Measurements from ENCODE around the gene TMTC2.

Gene TMTC2

GRCh38 chr12:83132360-83132759 lies 445.7 kb downstream of the TMTC2 start:
- no peak for DNase-seq (ENCODE audit: low read depth in 2 of 2)

GRCh38 chr12:83136411-83136810 lies 449.7 kb downstream of the TMTC2 start:
- no peak for DNase-seq (ENCODE audit: low read depth in 2 of 2)

- DNase-seq (ENCODE audit: low read depth in 2 of 2) = no peak
These were observed 453.4 kb downstream of the TMTC2 start for GRCh38 chr12:83140135-83140534.

- DNase-seq (ENCODE audit: low read depth in 2 of 2) = no peak
These were observed 454.8 kb downstream of the TMTC2 start for GRCh38 chr12:83141460-83141994.

GRCh38 chr12:83142914-83143313 lies 456.2 kb downstream of the TMTC2 start:
- no peak for DNase-seq (ENCODE audit: low read depth in 2 of 2)

GRCh38 chr12:83143950-83144349 lies 457.2 kb downstream of the TMTC2 start:
- no peak for DNase-seq (ENCODE audit: low read depth in 2 of 2)

GRCh38 chr12:83145325-83145840 lies 458.7 kb downstream of the TMTC2 start:
- DNase-seq (ENCODE audit: low read depth in 2 of 2) = no peak

GRCh38 chr12:83147341-83147740 lies 460.6 kb downstream of the TMTC2 start:
- no peak for DNase-seq (ENCODE audit: low read depth in 2 of 2)

GRCh38 chr12:83149987-83150386 lies 463.3 kb downstream of the TMTC2 start:
- no peak for DNase-seq (ENCODE audit: low read depth in 2 of 2)

- no peak for DNase-seq (ENCODE audit: low read depth in 2 of 2)
These were observed 463.9 kb downstream of the TMTC2 start for GRCh38 chr12:83150465-83151189.

- DNase-seq (ENCODE audit: low read depth in 2 of 2) = no peak
These were observed 466.5 kb downstream of the TMTC2 start for GRCh38 chr12:83153177-83153576.

GRCh38 chr12:83156815-83157214 lies 470.1 kb downstream of the TMTC2 start:
- DNase-seq (ENCODE audit: low read depth in 2 of 2) = no peak

- no peak for DNase-seq (ENCODE audit: low read depth in 2 of 2)
These were observed 470.9 kb downstream of the TMTC2 start for GRCh38 chr12:83157604-83158003.

GRCh38 chr12:83158613-83159207 lies 472.0 kb downstream of the TMTC2 start:
- no peak for DNase-seq (ENCODE audit: low read depth in 2 of 2)

GRCh38 chr12:83161456-83161855 lies 474.8 kb downstream of the TMTC2 start:
- DNase-seq (ENCODE audit: low read depth in 2 of 2) = no peak

GRCh38 chr12:83168751-83169150 lies 482.0 kb downstream of the TMTC2 start:
- no peak for DNase-seq (ENCODE audit: low read depth in 2 of 2)

GRCh38 chr12:83172441-83172840 lies 485.7 kb downstream of the TMTC2 start:
- DNase-seq (ENCODE audit: low read depth in 2 of 2) = no peak

- no peak for DNase-seq (ENCODE audit: low read depth in 2 of 2)
These were observed 486.4 kb downstream of the TMTC2 start for GRCh38 chr12:83172866-83173649.

- DNase-seq (ENCODE audit: low read depth in 2 of 2) = no peak
These were observed 493.3 kb downstream of the TMTC2 start for GRCh38 chr12:83179999-83180398.

- no peak for DNase-seq (ENCODE audit: low read depth in 2 of 2)
These were observed 494.4 kb downstream of the TMTC2 start for GRCh38 chr12:83181074-83181473.

GRCh38 chr12:83183132-83183531 lies 496.4 kb downstream of the TMTC2 start:
- DNase-seq (ENCODE audit: low read depth in 2 of 2) = no peak

Data from stimulated activated CD4-positive, alpha-beta T cell treated with anti-CD3 and anti-CD28 coated beads, Interleukin-4, amount 100 ng/mL, for 48 hours (primary cell).